ENCODE measurements around the gene PRX.

PRX gene

GRCh38 chr19:40355975-40356680 lies 57.0 kb downstream of the PRX start:
- TF ChIP-seq, protein P1, sequence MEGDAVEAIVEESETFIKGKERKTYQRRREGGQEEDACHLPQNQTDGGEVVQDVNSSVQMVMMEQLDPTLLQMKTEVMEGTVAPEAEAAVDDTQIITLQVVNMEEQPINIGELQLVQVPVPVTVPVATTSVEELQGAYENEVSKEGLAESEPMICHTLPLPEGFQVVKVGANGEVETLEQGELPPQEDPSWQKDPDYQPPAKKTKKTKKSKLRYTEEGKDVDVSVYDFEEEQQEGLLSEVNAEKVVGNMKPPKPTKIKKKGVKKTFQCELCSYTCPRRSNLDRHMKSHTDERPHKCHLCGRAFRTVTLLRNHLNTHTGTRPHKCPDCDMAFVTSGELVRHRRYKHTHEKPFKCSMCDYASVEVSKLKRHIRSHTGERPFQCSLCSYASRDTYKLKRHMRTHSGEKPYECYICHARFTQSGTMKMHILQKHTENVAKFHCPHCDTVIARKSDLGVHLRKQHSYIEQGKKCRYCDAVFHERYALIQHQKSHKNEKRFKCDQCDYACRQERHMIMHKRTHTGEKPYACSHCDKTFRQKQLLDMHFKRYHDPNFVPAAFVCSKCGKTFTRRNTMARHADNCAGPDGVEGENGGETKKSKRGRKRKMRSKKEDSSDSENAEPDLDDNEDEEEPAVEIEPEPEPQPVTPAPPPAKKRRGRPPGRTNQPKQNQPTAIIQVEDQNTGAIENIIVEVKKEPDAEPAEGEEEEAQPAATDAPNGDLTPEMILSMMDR (IDR thresholded peaks at IDR 0.05; ENCODE audit: insufficient read depth, low read depth, low read length, missing control alignments), result no peak
- H3K4me3 ChIP-seq (ENCODE audit: low read depth, low read length), result peak overlapping the region; percentile 3; the same call in 1 of the 2 replicates
- peak; percentile 75 for DNase-seq (ENCODE audit: low read depth)

DNA sequence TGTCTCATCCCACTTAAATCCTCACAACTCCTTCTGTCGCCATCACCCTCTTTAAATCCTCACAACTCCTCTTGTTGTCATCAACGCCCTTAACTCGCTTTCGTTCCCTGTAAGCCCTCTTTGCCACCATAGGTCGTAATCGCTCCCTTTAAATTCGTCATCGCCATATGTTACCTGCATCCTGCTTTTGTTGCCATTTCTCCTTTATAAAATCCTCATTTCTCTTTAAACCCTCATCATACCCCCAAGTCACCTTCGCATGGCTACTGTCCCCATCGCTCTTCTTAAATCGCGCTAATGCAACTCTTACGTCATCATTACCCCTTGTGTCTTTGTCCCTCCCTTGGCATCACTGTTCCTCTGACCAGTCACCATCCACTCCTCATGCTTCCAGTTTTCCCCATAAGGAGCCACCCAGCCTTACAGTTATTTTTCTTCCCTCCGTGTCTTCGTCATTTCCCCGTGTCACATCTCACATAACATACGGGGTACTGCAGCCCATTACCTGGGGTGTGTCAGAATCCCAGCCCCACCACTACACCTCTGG lies 64.1 kb downstream of the PRX start:
- TF ChIP-seq, protein P1 (IDR thresholded peaks at IDR 0.05; ENCODE audit: insufficient read depth, low read depth, low read length, missing control alignments), result no peak
- H3K4me3 ChIP-seq (ENCODE audit: low read depth, low read length), result peak overlapping the region; percentile 69
- peak; percentile 42 for DNase-seq (ENCODE audit: low read depth)

- peak; percentile 100 for DNase-seq (ENCODE audit: low read depth)
- TF ChIP-seq, protein P1 (IDR thresholded peaks at IDR 0.05; ENCODE audit: insufficient read depth, low read depth, low read length, missing control alignments), result no peak
- H3K4me3 ChIP-seq (ENCODE audit: low read depth, low read length), result peak within 1 kb of the TSS; percentile 70
Observed at GRCh38 chr19:40348125-40348913, 64.9 kb downstream of the PRX start, which contains the start of the genes C19orf47 and PLD3. Gene C19orf47, minus strand, starts transcription at chr19:40348397. Its CDS starts 6,540 bp downstream, at chr19:40341857. Gene PLD3, plus strand, starts transcription at chr19:40348695. Its CDS starts 17,789 bp downstream, at chr19:40366484.

DNA sequence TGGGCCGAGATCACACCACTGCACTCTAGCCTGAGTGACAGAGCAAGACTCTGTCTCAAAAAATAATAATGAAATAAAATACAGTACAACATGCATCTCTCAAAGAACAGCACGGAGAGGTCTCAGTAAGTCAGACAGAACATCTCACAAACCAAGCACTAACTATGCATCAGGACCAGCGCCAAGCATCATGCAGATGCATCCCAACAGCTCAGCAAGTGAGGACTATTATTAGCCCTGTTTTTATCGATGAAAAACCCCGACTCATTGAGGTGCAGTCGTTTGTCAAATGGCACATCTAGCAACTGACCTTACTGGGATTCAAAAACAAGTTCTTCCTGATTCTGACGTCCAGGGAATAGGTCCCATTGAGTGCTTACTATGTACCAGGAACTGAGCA lies 68.8 kb downstream of the PRX start:
- DNase-seq (ENCODE audit: low read depth), result no peak

More for the DNA sequence above, 68.8 kb downstream of the PRX start:
- TF ChIP-seq, protein P1 (IDR thresholded peaks at IDR 0.05; ENCODE audit: insufficient read depth, low read depth, low read length, missing control alignments), result no peak
- H3K4me3 ChIP-seq (ENCODE audit: low read depth, low read length), result no peak overlapping the region
